ENCODE results near the gene FOXP1.
"Not testable (repeated sequence)": the region's sequence is repeated elsewhere in the genome, so short reads cannot be mapped to it uniquely, and the experiment has no call there.

The FOXP1 gene

DNA sequence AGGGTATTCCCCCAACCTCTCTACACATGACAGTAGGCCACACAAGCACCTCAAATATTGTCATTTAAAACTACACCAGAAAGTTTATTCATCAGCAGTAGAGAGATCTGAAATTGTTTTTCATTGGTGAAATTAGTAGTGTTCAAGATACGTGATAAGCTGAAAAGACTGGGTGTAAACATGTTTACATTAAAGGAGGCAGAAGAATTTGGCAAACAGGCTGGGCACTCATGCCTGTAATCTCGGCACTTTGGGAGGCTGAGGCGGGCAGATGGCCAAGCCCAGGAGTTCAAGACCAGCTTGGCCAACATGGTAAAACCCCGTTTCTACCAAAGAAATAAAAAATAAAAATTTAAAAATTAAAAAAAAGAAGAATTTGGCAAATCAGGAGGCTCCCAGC, 255.6 kb downstream of the FOXP1 start:
- no peak for DNase-seq (ENCODE audit: low spot score)

DNA sequence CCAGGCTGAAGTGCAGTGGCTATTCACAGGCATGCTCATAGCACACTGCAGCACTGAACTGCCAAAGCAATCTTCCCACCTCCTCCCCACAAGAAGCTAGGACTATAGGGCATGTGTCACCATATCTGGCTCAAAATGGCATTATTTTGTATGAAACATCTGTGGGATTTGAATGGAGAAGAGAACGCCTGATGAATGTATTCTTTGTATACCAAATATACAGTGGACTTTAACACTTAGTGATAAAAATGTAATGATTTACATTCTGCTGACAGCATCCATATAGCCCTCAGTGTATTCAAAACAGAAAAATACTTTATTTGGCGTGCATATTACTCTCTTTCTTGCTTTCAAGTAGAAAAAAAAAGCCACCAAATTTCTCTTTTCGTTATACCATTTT, 257.8 kb downstream of the FOXP1 start:
- DNase-seq (ENCODE audit: low spot score), result no peak

- not testable (repeated sequence) for DNase-seq (ENCODE audit: low spot score)
Observed at GRCh38 chr3:71324224-71324623, 259.3 kb downstream of the FOXP1 start.

DNA sequence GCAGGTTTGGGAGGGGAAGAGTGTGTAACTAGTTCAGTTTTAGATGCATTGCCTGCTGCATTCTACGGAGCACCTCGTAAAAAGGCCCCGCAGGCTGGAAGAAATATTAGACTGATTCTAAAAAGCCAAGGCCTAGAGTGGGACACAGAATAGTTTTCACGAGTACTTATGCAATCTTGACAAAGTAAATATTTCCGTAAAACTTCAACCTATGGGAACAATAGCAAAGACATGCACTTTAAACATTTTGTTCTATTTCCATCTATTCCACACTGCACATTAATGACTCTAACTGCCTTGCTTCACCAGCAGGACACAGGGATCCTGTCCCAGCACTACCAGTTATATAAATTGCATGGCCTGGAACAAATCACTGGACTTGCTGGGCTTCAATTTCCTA, 260.0 kb downstream of the FOXP1 start:
- DNase-seq (ENCODE audit: low spot score), result no peak

- no peak for DNase-seq (ENCODE audit: low spot score)
Observed at GRCh38 chr3:71322154-71322553, 261.4 kb downstream of the FOXP1 start.

DNA sequence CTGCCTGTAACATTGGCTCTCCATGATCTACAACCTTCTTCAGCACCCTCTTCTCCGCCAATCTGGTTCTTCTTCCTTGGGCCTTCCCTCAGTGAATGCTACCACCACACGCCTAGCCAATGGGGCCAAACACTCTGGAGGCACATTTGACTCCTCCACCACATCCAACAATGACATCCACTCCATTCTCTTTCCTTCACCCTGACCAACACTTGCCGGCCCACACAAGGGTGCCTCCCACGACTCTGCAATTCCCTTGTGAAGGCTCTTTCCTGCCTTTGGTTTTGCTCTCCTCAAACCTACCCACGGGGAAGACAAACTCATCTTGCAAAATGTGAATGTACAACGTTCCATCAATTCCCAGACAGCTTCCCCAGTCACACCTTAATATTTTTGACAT, 263.8 kb downstream of the FOXP1 start:
- DNase-seq (ENCODE audit: low spot score), result no peak

GRCh38 chr3:71318458-71318827, 265.1 kb downstream of the FOXP1 start:
- DNase-seq (ENCODE audit: low spot score), result no peak

DNA sequence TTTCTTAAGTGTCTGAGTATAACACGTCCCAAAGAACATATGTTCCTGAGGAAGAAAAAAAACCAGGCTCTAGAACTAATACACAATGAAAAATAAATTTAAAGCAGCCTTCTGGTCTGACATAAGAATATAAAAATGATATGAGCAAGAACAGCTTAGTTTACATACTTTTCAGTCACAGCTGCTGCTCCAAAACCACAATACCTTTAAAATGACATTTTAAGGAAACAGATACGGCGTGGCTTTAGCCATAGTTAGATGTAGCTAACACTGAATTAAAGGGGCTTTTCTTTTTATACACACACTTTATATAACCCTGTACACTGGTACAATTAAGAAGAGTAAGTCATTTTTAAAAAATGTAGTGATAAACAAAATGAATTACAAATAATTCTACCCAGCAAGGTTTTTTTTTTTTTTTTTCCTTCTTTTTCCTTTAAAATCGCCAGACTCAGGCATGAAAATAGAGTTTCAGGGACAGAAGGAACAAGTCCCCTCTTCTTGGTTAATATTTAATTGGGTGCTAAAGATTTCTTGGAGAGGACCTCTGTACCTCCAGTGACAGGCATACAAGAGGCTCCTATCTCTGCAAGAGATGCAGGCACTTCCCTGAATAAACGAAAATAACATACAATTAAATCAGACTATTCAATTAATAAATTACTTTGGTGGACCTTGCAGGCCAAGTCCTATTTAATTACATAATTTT, 265.6 kb downstream of the FOXP1 start:
- no peak for DNase-seq (ENCODE audit: low spot score)

- no peak for DNase-seq (ENCODE audit: low spot score)
Observed at GRCh38 chr3:71317140-71317539, 266.4 kb downstream of the FOXP1 start.

DNA sequence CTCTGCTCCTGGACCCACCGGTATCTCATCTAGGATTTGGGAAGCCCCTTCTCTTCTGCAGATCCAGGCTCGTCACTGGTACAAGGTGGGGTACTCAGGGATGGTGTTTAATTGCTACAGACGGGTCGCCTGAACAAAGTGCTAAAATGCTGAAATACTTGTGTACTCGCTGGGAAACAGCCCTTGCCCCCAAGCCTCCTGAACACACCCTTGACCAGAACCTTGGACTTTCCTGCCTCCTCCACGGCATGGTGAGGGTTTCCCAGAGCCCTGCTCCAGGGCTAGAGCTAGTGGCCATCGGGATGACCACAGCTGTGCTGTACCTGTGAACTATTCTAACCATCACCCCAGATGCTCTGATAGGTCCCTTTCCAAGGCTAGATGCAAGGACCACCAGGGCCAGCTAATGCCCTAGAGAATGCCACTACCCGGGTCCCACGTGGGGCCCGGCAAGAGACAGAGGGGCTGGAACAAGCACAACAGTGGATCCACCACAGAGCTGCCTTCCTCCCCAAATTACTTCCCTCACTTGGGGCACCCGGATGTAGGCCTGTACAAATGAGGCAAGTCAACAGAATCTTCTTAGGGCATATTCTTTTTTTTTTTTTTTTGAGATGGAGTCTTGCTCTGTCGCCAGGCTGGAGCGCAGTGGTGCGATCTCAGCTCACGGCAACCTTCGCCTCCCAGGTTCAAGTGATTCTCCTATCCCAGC, 267.3 kb downstream of the FOXP1 start:
- no peak for DNase-seq (ENCODE audit: low spot score)

- no peak for DNase-seq (ENCODE audit: low spot score)
Observed at GRCh38 chr3:71315431-71315830, 268.1 kb downstream of the FOXP1 start.

DNA sequence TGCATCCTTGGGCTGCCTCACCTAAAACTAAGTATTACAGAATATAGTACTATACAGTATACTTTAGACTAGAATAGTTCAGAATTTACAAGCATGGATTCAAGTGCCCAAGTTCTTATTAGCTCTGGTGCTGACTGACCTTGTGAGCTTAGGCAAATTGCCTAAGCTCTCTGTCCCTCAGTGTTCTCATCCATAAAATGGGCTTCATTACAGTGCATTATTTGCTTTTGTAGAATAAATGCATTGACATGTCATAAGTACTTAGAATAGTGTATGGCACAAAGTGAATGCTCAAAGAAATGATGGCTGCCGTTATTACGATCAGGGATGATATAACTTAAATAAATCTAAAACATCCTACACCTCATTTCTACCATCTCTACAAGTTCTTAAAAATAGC, 269.7 kb downstream of the FOXP1 start:
- no peak for DNase-seq (ENCODE audit: low spot score)

DNA sequence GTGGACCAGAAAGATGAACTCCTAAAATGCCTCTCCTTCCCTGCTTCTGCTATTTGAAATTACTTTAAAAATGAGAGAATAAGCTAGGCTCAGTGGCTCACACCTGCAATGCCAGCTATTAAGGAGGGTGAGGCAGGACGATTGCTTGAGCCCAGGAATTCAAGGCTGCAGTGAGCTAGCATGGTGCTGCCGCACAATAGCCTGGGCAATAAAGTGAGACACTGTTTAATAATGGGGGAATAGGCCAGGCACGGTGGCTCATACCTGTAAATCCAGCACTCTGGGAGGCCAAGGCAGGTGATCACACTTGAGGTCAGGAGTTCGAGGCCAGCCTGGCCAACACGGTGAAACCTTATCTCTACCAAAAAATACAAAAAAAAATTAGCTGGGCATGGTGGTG, 271.1 kb downstream of the FOXP1 start:
- no peak for DNase-seq (ENCODE audit: low spot score)

GRCh38 chr3:71311661-71312046, 271.9 kb downstream of the FOXP1 start:
- DNase-seq (ENCODE audit: low spot score), result no peak

GRCh38 chr3:71310980-71311660, 272.4 kb downstream of the FOXP1 start:
- DNase-seq (ENCODE audit: low spot score), result no peak

- no peak for DNase-seq (ENCODE audit: low spot score)
Observed at GRCh38 chr3:71310359-71310979, 273.1 kb downstream of the FOXP1 start.

DNA sequence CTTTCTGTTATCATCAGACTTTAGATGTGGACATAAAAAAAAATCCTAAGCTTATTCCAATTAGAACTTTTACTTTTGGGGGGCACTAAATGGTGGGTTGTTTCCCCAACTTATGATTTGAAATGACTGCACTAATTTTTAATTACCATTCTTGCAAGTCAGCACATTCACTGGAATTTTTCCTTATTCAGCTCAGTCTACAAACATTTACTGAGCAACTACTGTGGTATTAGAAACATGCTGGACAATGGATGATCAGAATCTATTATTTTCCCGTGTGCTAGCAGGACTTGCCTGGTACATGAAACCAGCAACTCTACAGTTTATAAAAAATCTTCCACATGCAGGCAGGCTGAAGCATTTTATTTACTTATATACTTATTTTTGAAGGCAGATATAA, 273.6 kb downstream of the FOXP1 start:
- DNase-seq (ENCODE audit: low spot score), result no peak

- DNase-seq (ENCODE audit: low spot score), result no peak
Observed at GRCh38 chr3:71309342-71309741, 274.2 kb downstream of the FOXP1 start.

DNA sequence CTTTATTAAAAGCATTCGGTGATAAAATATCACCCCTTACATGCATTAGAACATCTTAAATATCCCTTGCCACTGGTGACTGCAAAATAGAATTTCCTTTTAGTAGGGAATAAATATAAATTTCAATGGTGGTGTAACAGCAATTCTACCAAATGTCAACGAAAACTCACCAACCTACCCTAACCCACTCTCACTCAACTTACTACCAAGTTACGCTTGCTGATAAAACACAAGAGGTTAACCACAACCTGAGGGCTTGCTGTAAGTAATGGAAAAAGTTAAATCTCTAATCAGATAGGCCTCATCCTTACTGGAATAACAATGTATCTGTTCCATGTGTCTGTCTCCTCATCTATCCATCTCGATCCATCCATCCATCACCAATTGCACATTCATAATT, 274.7 kb downstream of the FOXP1 start:
- no peak for DNase-seq (ENCODE audit: low spot score)

GRCh38 chr3:71307991-71308697, 275.4 kb downstream of the FOXP1 start:
- DNase-seq (ENCODE audit: low spot score), result no peak

DNA sequence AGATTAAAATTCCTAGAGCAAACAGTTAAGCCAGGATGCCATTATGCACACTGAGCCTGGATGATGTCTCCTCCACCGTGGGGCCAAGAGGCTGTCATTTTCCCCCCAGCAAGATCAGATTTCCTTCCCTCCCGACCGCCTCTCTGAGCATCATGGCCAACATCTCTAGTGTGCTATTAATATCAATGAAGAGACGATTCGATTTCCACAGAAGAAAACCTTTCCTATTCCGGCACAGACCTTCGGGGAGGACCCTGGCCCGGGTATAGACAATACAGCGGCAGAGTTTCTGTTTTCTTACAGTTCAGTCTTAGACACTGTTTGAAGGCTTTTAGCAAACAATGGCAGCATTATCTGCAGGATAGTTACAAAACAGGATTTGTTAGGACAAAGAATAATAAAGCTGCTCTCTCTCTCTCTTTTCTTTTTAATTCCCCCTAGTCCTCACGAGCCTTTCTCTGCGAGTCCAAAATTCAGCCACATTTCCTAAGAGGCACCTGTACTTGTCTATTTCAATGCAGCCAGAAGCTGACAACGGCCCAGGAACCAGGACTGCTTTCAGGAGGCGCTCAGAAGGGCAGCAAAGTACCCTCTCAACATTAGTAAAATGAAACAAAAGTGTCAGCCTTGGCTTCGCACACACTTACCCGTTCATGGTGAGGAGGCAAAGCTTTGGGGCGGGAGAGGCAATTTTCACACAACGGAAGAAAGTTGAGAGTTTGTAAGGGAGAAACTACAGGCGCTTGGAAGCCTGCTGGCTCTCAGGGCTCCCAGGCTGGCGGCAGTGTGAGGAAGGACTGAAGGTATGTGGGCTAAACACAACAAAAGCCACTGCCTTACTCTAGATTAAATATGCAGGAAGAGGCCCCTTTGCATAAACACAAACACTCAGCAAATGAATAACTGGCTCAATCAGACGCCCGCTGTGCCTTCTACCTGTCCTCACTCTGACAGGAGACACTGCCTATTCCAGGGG, 278.0 kb downstream of the FOXP1 start:
- DNase-seq (ENCODE audit: low spot score), result no peak

Measured in LoVo (cell line).